ENCODE measurements around the gene HIPK1.
"Not testable (repeated sequence)": the region's sequence is repeated elsewhere in the genome, so short reads cannot be mapped to it uniquely, and the experiment has no call there.

The HIPK1 gene

DNA sequence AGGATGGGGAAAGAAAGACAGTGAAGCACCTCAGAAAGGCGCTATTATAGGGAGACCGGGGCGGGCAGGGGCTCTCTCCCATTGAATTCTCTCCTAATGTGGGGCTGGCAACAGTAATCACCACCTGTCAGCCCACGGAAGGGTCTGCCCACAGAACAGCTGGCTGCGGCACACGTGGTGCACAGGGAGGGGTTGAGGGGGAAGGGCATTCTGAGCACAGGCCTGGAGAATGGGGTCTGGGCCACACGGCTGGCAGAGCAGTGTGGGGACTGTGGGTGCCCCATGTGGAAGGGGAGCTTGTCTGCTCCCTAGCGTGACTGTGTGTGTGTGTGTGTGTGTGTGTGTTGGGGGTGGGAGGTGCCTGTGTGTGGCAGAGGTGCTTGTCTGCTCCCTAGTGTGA lies 54.3 kb downstream of the HIPK1 start:
- DNase-seq: no peak

DNA sequence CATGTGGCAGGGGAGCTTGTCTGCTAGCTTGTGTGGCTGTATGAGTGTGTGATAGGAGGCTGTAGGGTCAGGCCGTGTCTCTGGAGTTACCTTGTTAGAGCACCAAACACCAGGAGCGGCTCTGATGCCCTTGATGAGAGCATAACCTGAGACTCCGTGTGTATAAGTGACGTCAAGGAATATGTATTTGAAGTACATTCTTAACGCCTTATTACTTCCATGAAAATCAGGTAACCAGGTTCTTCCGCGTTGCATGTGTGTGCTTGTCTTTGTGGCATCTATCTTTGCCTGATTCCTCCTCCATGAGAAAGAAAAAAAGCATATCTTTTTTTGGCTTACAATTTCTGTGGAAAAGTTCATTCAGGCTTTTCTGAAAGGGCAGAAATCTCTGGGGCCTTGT lies 54.7 kb downstream of the HIPK1 start:
- no peak for DNase-seq

DNA sequence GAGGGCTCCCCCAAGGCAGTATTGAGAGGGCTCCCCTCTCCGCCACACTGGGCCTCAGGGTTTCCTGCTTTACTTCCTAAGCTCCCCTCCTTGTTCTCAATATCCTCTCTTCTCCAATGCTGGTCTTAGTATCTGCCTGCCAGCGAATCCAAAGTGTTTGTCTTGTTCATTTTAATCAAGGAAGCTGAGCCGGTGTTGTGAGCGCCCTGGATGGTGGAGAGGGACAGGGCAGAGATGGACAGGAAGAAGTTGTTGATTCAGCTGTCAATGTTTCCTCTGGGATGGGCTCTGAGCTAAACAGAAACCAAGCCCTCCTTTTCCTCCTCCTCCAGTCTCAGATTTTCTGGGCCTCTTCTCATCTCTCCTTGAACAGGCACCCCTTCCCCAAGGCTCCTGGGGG lies 55.6 kb downstream of the HIPK1 start:
- DNase-seq: no peak

DNA sequence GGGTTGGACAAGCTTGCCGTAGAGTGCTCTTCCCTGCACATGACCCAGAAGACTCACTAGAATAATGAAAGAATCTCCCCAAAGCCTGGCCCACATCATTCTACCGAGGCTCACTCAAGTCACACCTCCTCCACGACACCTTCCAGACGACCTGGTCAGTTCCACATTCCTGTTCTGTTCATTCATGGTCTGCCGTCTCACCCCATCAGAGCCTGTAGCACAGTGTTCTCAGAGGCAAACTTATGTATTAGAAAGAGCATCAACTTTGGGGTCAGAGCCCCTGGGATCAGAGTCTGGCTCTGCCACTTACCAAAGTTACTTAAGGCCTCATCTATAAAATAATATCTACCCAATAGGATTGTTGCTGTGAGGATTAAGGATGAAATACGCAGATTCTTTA lies 57.7 kb downstream of the HIPK1 start:
- DNase-seq: no peak

DNA sequence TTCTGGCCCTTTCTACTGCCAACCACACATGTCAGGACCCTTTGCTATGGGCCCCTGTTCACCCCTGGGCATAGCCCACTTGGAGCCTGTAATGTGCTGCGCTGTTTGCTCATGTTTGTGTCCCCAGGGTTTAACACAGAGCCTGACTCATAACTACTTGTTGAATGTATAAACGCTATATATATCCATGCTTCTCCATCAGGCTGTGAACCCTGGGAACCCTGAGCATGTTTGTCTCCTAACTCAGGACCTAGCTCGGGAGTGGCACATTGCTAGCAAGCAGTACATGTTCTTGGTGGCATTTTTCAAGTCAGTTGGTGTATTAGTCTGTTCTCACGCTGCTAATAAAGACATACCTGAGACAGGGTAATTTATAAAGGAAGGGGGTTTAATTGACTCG lies 58.1 kb downstream of the HIPK1 start:
- DNase-seq: no peak

DNA sequence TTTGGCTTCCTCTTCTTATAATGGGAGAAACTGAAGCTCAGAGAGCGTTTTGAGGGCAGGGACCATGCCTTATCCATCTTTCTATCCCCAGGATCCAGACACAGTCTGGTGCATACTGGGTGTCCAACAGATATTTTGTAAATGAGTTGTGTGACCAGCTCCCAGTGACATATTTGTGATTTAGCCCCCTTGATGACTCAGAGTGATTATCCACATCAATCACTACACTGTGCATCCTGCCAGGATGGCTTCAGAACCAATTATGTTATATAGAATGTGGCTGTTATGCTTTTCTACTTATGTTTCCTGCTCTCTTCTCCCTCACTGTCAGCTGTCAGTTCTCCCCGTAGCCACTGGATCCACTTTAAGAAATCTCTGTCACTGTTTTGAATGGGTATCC lies 61.4 kb downstream of the HIPK1 start:
- no peak for DNase-seq

DNA sequence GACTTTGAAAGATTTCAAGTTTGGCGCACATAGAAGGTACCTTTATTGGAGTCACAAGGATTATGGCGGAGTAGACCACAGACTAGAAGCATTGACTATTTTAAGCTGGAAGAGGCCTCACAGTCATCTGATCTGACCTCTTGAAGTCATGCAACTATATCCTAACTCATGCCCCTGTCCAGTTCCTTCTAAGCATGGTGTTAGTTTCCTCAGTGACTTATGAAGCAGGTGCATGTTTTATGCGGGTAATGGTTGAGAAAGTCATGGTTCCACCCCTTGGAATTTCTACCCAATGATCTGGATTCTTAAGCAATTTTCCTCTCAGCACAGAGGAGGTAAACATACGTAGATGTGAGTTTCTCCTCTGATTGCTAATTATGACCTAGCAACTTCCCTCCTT lies 61.8 kb downstream of the HIPK1 start:
- DNase-seq: no peak

DNA sequence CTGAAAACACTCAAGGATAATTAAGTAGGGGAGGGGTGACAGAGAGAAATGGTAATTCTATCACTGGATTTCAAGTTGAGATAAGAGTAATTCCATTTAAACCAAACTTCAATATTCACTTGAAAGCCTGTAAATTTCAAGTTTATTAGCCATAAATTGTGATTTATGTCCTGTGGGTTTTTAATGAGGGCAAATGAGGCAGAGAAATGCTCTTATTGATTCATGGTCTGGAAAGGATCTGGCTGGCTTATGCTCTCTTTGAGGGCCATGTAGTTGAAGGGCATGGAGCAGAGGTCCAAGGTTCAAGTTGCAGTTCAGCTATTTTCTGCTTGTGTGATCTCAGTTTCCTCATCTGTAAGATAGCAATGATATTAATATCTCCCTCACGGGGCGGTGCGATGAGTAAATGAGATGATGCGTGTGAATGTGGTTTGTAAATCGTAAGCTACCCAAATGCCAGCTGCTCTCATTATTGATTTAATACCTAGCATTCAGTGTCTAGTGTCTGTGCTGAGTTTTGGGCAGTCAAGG lies 62.4 kb downstream of the HIPK1 start:
- DNase-seq: no peak

DNA sequence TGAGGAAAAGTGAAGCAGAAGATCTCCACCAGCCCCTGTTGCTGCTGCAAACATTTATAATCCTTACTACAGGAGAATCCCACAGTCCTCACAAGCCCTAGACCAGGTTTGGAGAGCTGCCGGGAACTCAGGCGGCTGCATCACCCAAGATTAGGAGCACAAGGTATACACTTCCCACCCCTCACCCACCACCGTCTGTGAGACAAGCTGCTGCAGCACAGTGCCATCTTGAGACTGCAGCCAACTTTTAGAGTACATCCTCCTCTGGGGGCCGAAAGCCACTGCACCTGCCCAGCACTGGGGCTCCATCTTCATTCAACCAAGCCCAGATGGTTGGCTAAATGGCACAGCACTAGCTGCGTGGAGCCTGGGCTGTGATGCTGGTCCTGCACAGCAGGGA lies 63.9 kb downstream of the HIPK1 start:
- no peak for DNase-seq

DNA sequence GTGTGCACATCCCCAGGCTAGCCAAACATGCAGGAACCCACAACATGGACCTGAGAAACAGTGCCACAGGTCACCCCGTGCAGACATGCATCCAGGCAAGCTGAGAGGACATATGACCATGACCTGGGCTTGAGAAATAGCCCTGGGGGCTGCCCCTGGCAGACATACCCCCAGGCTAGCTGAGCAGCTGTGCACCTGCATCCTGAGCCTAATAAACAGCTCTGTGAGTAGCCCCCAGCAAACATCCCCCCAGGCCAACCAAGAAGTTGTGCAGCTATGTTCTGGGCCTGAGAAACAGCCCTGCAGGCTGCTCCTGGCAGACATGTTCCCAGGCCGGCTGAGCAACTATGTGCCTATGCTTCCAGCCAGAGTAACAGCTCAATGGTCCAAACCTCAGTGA lies 64.6 kb downstream of the HIPK1 start:
- DNase-seq: no peak

DNA sequence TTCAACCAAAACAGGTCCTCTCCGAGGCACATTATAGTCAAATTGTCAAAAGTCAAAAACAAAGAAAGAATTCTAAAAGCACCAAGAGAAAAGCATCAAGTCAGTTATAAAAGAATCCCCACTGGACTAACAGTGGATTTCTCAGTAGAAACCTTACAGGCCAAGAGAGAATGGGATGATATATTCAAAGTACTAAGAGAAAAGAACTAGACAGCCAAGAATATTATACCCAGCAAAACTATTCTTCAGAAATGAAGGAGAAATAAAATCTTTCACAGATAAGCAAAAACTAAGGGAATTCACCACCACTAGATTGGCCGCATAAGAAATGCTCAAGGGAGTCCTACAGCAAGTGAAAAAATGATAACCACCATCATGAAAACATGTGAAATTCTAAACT lies 66.3 kb downstream of the HIPK1 start:
- no peak for DNase-seq

DNA sequence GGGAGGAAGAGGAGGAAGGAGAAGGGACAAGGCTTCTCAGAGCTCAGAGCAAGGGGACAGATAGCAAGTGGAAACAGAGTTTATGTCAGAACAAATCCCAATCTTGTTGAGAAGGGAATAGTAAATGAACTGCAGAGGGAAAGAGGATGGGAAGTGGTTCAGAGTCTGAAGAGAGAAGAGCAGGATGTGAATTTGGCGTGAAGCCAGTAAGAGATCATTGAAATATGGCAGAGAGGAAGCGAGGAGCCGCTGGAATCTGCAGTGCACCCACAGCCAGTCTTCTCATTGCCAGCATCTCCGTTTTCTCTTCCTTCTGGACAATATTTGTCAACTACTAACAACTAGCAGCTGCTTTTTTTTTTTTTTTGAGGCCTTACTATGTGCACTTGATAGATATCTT lies 69.2 kb downstream of the HIPK1 start:
- DNase-seq: no peak

DNA sequence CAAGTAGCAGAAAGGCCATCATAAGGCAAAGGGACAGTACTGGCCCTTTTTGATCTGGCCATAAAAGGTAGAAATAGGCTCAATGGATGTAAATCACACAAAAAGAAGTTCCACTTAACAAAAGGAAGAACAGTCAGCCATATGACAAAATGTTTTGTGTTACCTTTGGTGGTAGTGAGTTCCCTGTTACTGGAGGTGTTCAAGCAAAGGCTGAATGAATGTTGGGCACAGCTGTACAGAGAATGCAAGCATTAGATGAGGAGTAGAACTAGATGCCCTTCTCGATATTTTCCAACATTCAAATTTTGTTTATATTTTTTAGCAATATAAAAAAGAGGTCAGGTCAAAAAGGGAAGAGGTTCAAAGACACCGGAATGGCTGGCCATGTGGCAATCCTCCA lies 70.1 kb downstream of the HIPK1 start:
- no peak for DNase-seq

DNA sequence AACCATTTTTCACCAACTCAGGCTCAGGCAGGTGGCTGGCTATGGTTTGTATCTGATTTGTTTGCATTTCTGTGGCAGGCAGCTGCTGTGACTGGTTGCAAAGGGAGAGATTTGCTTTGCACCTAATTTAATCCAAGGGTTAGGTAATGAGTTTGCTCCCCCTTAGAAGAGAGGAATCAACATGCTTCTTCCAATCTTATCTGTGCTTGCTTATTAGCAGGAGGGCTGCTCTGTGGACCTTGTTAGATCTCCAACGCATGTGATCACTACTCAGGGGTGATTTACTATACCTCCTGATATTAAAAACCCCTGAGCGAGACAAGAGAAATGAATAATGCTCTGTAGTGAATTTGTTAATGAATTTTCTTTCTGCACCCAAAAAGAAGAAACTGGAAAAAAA lies 70.7 kb downstream of the HIPK1 start:
- DNase-seq: no peak

DNA sequence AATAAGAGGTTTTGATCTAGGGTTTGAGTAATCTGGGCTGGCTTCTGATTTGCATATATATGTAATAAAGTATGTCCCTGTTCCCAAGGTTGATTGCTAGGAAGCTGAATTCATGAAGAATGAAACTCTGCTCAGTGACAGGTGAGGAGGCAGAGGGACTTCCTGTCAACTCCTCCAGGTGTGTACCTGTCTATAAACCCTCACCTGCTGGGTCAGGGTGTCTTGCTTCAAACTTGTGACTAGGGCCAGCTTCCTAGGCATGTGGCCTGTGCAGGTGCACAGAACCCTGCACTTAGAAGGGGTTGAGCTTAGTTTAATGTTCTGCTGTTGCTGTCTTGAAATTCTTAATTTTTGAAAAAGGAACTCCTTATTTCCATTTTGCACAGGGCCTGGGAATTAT lies 71.3 kb downstream of the HIPK1 start:
- DNase-seq: no peak

DNA sequence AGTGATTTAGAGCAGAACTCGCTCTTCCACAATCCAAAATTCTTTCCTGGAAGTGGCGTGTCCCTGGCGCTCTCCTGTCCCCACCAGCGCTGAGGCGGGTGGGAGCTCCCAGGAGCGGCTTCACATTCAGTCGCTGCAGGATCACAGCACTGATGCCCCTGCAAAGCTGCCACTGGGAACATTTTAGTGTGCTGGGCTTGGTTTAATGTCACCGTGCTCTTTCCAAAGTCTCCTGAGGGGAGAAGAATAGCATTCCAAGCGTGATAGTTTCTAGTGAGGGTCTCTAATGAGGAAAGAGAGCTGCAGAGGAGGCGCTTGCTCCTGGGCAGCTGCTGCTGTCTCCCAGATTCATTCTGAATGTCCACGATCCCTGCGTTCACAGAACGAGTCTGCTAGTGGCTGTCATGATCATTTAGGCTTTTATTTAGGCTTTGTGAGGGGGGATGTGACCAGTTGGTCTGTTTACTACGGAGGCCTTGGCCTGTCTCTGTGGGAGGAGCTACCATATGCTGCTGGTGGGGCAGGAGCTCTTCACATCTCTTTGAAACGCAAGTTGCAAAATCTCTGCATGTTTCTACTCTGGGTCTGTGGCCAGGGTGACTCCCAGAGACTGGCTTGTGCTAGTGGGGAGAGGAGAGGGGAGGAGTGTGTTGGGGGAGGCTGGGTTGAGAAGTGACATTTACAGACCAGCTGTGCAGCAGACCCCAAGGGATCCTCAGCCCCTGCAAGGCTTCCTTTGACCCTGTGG lies 73.5 kb downstream of the HIPK1 start:
- DNase-seq: no peak

DNA sequence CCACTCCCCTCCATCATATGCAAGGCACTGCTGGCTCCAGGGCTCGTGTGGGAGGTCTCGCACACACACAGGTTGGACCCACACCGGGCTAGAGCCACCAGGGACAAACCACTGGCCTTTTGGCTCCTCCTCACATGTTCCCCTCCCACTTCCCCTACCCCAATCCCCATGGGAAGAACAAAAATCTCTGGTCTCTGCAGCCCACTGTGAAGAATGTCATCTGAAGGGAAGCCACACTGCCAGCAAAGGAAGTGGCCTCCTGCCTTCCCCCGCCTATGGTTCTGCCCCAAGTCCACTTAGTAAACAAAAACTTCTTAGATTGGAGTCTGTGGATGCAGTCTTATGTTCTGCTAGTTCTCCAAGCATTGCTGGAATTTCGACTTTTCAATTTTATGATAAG lies 74.3 kb downstream of the HIPK1 start:
- DNase-seq: no peak

DNA sequence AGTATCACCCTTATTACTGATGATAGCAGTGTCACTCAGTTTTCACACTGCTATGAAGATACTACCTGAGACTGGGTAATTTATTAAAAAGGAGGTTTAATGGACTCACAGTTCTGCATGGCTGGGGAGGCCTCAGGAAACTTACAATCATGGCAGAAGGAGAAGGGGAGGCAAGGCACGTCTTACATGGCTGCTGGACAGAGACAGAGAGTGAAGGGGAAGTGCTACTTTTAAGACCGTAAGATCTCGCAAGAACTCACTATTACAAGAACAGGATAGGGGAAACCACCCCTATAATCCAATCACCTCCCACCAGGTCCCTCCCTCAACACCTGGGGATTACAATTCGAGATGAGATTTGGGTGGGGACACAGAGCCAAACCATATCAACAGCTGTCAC lies 77.7 kb downstream of the HIPK1 start:
- DNase-seq: not testable (repeated sequence)

DNA sequence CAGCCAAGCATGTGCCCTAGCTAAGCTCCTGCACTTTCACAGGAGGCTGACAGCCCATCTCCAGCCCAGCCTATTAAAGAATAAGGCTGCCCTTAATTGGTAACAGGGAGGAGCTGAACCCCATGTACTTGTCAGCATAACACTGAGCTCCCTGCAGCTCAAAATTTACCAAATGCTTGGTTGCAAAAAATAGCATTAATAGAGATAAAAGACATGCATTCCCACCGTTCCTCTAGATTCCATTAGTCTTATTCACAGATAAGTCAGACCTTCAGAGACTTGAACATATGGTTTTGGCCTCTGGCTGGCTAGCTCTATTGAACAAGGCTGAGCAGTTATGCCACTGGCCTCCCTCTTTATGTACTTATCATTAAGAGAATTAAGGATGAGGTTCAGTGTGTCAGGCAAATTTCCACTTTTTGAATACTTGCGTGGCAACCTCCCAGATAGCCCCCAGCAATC lies 79.4 kb downstream of the HIPK1 start:
- no peak for DNase-seq

DNA sequence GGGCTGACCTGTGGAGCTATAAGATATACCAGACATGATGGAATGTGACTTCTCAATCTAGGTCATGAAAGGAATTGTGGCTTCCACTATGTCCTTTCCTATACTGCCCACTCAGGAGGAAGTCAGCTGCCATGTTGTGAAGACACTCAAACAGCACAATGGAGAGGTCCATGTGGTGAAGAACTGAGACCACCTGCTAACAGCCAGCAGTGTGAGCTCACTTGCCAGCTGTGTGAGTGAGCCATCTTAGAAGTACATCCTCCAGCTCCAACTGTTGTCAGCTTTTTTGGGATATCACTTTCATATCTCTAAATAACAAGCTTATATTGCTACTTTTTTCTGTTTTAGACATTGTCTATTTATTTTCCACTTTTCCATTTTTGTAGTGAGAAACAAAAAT lies 79.9 kb downstream of the HIPK1 start:
- no peak for DNase-seq

DNA sequence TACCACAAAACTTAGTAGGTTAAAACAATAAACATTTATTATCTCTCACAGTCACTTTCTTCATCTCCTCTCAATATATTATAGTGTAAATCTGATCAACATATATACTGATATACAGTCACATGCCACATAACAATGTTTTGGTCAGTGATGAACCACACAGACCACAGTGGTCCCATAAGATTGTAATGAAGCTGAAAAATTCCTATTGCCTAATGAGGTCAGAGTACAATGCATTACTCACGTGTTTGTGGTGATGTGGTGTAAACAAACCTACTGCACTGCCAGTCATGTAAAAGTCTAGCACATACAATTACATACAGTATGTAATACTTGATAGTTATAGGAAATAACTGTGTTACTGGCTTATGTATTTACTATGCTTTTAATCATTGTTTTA lies 80.3 kb downstream of the HIPK1 start:
- DNase-seq: no peak

DNA sequence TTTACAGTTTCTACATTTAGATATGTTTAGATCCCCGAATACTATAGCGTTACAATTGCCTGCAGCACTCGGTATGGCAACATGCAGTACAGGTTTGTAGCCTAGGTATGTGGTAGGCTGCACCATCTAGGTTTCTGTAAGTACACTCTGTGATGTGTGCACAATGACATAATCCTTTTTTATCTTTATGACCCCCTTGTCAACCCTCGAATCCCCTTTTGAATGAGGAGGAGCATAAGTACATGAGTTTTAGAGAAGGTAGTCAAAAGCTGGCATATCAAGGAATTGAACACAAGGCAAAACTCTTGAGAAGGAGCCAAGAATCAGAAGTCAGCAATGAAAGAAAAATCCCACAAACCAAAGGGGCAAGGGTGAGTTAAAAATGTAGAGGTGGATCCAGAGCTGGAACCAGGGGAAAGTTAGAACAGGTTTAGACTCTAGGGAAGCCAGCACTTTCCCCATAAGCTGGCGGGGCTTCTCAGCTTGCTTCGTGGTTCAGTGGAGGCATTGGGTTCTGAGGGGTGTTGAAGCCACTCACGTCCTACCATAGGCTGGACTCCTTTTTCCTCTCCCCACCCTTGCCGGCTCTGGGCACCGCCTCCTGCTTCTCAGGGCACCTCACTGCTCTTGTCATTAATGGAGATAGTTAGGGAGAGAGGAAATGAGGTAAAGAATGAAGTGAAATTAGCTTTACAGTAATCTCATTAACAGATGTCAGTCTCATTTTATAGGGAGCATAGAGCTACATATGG lies 81.5 kb downstream of the HIPK1 start:
- no peak for DNase-seq

DNA sequence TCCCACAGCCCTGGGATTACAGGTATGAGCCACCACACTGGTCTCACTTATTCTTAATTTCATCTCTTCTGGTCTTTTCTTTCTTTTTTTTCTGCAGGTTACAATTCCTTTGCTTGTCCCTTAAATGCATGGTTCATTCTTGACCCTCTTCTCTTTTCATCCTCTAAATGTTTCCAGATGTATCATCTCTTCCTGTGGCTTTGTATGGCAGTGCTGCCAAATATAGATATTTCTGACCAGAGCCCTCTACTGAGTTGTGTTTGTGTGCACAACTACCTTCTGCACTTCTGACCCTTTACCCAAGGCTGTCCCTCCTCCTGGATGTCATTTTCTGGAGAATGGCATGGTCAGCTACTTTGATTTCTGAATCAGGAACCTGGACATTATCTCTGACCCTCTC lies 82.7 kb downstream of the HIPK1 start:
- DNase-seq: no peak

DNA sequence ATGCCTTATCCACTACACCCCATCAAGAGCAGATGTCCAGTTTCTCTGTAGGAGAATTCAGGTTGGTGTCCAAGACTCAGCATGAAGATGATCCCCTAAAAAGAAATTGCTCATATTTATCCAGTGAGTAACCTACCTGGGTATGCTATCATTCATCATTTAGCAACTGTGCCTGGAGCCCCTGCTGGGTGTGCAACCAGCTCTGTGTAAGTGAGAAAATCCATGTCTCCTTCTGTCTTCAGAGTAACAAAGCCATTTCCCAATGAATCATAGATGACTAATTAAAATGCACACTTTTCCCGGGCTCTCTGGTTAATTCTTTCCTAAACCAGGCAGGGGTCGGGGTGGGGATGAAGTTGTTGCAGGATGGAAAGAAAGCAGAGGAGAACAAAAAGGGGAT lies 86.0 kb downstream of the HIPK1 start:
- no peak for DNase-seq

DNA sequence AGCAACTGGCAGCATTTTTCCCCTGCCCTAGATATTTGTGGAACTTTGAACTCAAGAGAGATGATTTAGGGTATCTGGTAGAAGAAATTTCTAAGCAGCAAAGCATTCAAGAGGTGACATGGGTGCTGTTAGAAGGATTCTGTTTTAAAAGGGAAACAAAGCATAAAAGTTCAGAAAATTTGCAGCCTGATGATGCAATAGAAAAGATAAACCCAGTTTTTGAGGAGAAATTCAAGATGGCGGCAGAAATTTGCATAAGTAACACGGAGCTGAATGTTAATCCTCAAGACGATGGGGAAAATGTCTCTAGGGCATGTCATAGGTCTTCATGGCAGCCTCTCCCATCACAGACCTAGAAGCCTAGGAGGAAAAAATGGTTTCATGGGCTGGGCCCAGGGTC lies 90.6 kb downstream of the HIPK1 start:
- DNase-seq: not testable (repeated sequence)

All from NCI-H1105 treated with DMSO at 0.1 percent for 48 hours (cell line).